H1 (cell line): ENCODE data around the gene MAPKAP1. TPM values are rescaled to one million over a fixed set of nuclear protein-coding genes. Genes with fewer than 3 reads are reported as not detected.

Source experiments
- CTCF ChIA-PET: fragments of 300-600 bp; sonication (Branson Sonifier 250); formaldehyde crosslinking; loops from one replicate; lab custom pipeline; 2021; ENCODE audit not compliant: partially characterized antibody; lab: Charles Lee
- POLR2A ChIA-PET: fragments of 300-600 bp; sonication (Branson Sonifier 250); formaldehyde crosslinking; loops from one replicate; lab custom pipeline; 2021; ENCODE audit warnings: inconsistent platforms; ENCODE audit not compliant: partially characterized antibody; lab: Charles Lee
- DNase-seq, 2 experiments: peaks; one replicate each; pipeline versions ENCODE4 v3.0.0 to v3.0.0-alpha.2; 2010 to 2022; ENCODE audit warnings: low spot score in 2 of 2, low read depth in 1 of 2, mixed read lengths in 1 of 2
- FAIRE-seq: peaks from 2 replicates; lab custom pipeline; 2011; peaks lifted over from hg19 to GRCh38; lab: Jason Lieb, UNC
- H2AFZ ChIP-seq: 2 replicates; pipeline ENCODE4 v1.8.1; 2012; ENCODE audit warnings: low read length, inconsistent platforms
- H2AK5ac ChIP-seq: 2 replicates; pipeline ENCODE4 v1.6.1; 2013; ENCODE audit warnings: low read depth, low read length
- H2BK120ac ChIP-seq: replicated peaks from 2 replicates; pipeline ENCODE3; 2013; ENCODE audit warnings: low read depth, low read length, inconsistent platforms
- H2BK12ac ChIP-seq: 2 replicates; pipeline ENCODE4 v1.6.1; 2013; ENCODE audit warnings: low read depth, low read length
- H2BK15ac ChIP-seq: 2 replicates; pipeline ENCODE4 v1.6.1; 2013; ENCODE audit warnings: low read length
- H2BK20ac ChIP-seq: 2 replicates; pipeline ENCODE4 v1.6.1; 2013; ENCODE audit warnings: low read length
- H2BK5ac ChIP-seq: 2 replicates; pipeline ENCODE4 v1.6.1; 2013; ENCODE audit warnings: low read depth, low read length
- H3K14ac ChIP-seq: 2 replicates; pipeline ENCODE4 v1.6.1; 2013; ENCODE audit warnings: inconsistent platforms; ENCODE audit not compliant: insufficient read length
- H3K18ac ChIP-seq: 2 replicates; pipeline ENCODE4 v1.6.1; 2013; ENCODE audit warnings: low read length; ENCODE audit errors: extremely low read depth
- H3K23ac ChIP-seq: 2 replicates; pipeline ENCODE4 v1.6.1; 2013; ENCODE audit warnings: inconsistent platforms; ENCODE audit not compliant: insufficient read length
- H3K23me2 ChIP-seq: 2 replicates; pipeline ENCODE4 v1.6.1; 2013; ENCODE audit warnings: low read depth, low read length
- H3K27ac ChIP-seq: 2 replicates; pipeline ENCODE4 v1.6.1; 2011; ENCODE audit warnings: low read depth, low read length, inconsistent platforms
- H3K27me3 ChIP-seq, 4 experiments: replicated peaks in 1 of 4; 1 replicate in 1 of 4; 2 replicates in 3 of 4; pipeline versions ENCODE4 v1.6.1 to v1.8.1; 2011 to 2013; ENCODE audit warnings: low read length in 3 of 4, mild to moderate bottlenecking in 3 of 4, inconsistent platforms in 2 of 4, mixed read lengths in 2 of 4, moderate library complexity in 1 of 4; ENCODE audit not compliant: control insufficient read depth in 3 of 4, insufficient read depth in 3 of 4; ENCODE audit errors: extremely low read depth in 1 of 4
- H3K36me3 ChIP-seq, 4 experiments: 2 replicates each; pipeline versions ENCODE4 v1.6.1 to v1.8.1; 2011 to 2013; ENCODE audit warnings: mild to moderate bottlenecking in 4 of 4, low read length in 3 of 4, moderate library complexity in 2 of 4, control low read depth in 1 of 4, inconsistent platforms in 1 of 4; ENCODE audit not compliant: insufficient read depth in 4 of 4, control insufficient read depth in 2 of 4
- H3K4ac ChIP-seq: replicated peaks from 2 replicates; pipeline ENCODE3; 2013; ENCODE audit warnings: low read length, low read depth, mixed read lengths, inconsistent platforms; ENCODE audit not compliant: insufficient read length
- H3K4me1 ChIP-seq, 4 experiments: replicated peaks in 1 of 4; 1 replicate in 1 of 4; 2 replicates in 3 of 4; pipeline versions ENCODE4 v1.6.1 to v1.8.1; 2011 to 2013; ENCODE audit warnings: low read length in 3 of 4, inconsistent platforms in 2 of 4, mixed read lengths in 1 of 4; ENCODE audit not compliant: insufficient read depth in 4 of 4, control insufficient read depth in 3 of 4
- H3K4me2 ChIP-seq, 2 experiments: 2 replicates each; pipeline versions ENCODE4 v1.6.1 to v1.8.1; 2011 to 2013; ENCODE audit warnings: low read depth in 2 of 2, low read length in 2 of 2, control low read depth in 1 of 2, inconsistent platforms in 1 of 2, mild to moderate bottlenecking in 1 of 2; ENCODE audit not compliant: insufficient read depth in 1 of 2
- H3K4me3 ChIP-seq, 4 experiments: fragments of 200-600, 300-600 bp in 1 of 4; sonication (generic), shearing (Covaris generic), sonication (Bioruptor Twin) in 1 of 4; 2 replicates each; pipeline versions ENCODE4 v1.5.1 to v1.8.1; 2011 to 2016; ENCODE audit warnings: low read length in 4 of 4, low read depth in 3 of 4, control low read depth in 2 of 4, inconsistent platforms in 2 of 4, mild to moderate bottlenecking in 2 of 4, mixed read lengths in 1 of 4, moderate library complexity in 1 of 4; ENCODE audit not compliant: insufficient read depth in 2 of 4; ENCODE audit errors: extremely low read depth in 1 of 4
- H3K56ac ChIP-seq: replicated peaks from 2 replicates; pipeline ENCODE3; 2013; ENCODE audit warnings: low read depth, mild to moderate bottlenecking, mixed read lengths, low read length, inconsistent platforms; ENCODE audit not compliant: insufficient read length
- H3K79me1 ChIP-seq: 2 replicates; pipeline ENCODE4 v1.6.1; 2013; ENCODE audit warnings: low read depth, low read length, control low read depth
- H3K79me2 ChIP-seq, 2 experiments: 2 replicates each; pipeline versions ENCODE4 v1.6.1 to v1.8.1; 2012 to 2013; ENCODE audit warnings: low read length in 2 of 2, mild to moderate bottlenecking in 2 of 2, inconsistent platforms in 1 of 2; ENCODE audit not compliant: insufficient read depth in 2 of 2, control insufficient read depth in 1 of 2
- H3K9ac ChIP-seq, 4 experiments: replicated peaks in 1 of 4; 1 replicate in 1 of 4; 2 replicates in 3 of 4; pipeline versions ENCODE4 v1.6.1 to v1.8.1; 2011 to 2013; ENCODE audit warnings: low read depth in 3 of 4, low read length in 3 of 4, control low read depth in 2 of 4, mild to moderate bottlenecking in 2 of 4, moderate library complexity in 2 of 4, inconsistent platforms in 1 of 4; ENCODE audit errors: extremely low read depth in 1 of 4
- H3K9me3 ChIP-seq, 2 experiments: 2 replicates each; pipeline versions ENCODE4 v1.6.1 to v1.8.1; 2012 to 2013; ENCODE audit warnings: mild to moderate bottlenecking in 2 of 2, moderate library complexity in 2 of 2, control low read depth in 1 of 2, inconsistent platforms in 1 of 2, low read depth in 1 of 2, low read length in 1 of 2, mixed read lengths in 1 of 2; ENCODE audit not compliant: insufficient read depth in 2 of 2
- H4K20me1 ChIP-seq, 2 experiments: replicated peaks in 1 of 2; 2 replicates each; pipeline versions ENCODE3 to v1.8.1; 2011 to 2013; ENCODE audit warnings: inconsistent platforms in 2 of 2, low read length in 2 of 2, mild to moderate bottlenecking in 1 of 2; ENCODE audit not compliant: insufficient read depth in 2 of 2, control insufficient read depth in 1 of 2
- H4K5ac ChIP-seq: 2 replicates; pipeline ENCODE4 v1.6.1; 2013; ENCODE audit warnings: low read length, low read depth, mixed read lengths, inconsistent platforms; ENCODE audit not compliant: insufficient read length
- H4K8ac ChIP-seq: 2 replicates; pipeline ENCODE4 v1.8.0; 2013; ENCODE audit warnings: mild to moderate bottlenecking, moderate library complexity, low read length, inconsistent platforms; ENCODE audit not compliant: insufficient read depth; ENCODE audit errors: extremely low read depth
- H4K91ac ChIP-seq: replicated peaks from 2 replicates; pipeline ENCODE3; 2013; ENCODE audit warnings: low read length, mixed read lengths, inconsistent platforms; ENCODE audit not compliant: insufficient read length
- CHD1 ChIP-seq: IDR thresholded peaks from 2 replicates; pipeline ENCODE4 v1.6.1; 2012; ENCODE audit warnings: low read depth, low read length, improper control_type of control experiment
- CREB1 ChIP-seq: IDR thresholded peaks from 2 replicates; pipeline ENCODE4 v1.6.1; 2012; ENCODE audit warnings: inconsistent platforms
- CTCF ChIP-seq, 3 experiments: IDR thresholded peaks; 1 replicate in 2 of 3; 2 replicates in 1 of 3; pipeline versions ENCODE4 v1.5.1 to v1.6.1; 2011; ENCODE audit warnings: low read length in 3 of 3, mild to moderate bottlenecking in 3 of 3, inconsistent platforms in 2 of 3, low read depth in 1 of 3, moderate library complexity in 1 of 3; ENCODE audit not compliant: insufficient read depth in 1 of 3; ENCODE audit errors: control extremely low read depth in 1 of 3
- GTF2F1 ChIP-seq: IDR thresholded peaks from 2 replicates; pipeline ENCODE4 v1.6.1; 2012; ENCODE audit warnings: low read depth, low read length, improper control_type of control experiment, borderline replicate concordance
- KDM1A ChIP-seq: fragments of 200-600, 300-600 bp; sonication (generic); IDR thresholded peaks from 2 replicates; pipeline ENCODE4 v1.7.1; 2016; ENCODE audit warnings: mild to moderate bottlenecking, low read length, borderline replicate concordance
- PHF8 ChIP-seq: fragments of 200-600 bp; sonication (generic); conservative IDR thresholded peaks from 2 replicates; pipeline ENCODE4 v1.7.1; 2012; ENCODE audit warnings: low read depth, mild to moderate bottlenecking, inconsistent platforms, low read length, moderate library complexity
- TCF12 ChIP-seq: IDR thresholded peaks from 2 replicates; pipeline ENCODE4 v1.6.1; 2011; ENCODE audit warnings: low read depth, mild to moderate bottlenecking, low read length
- WGBS, 2 experiments: shearing (Covaris generic) in 1 of 2; methylation state at CpG; one replicate each; pipeline versions ENCODE4 v1.1.6 to v1.1.7; 2013 to 2015; ENCODE audit warnings: low lambda C conversion rate in 2 of 2, mixed read lengths in 2 of 2, inconsistent platforms in 1 of 2, low coverage in 1 of 2, missing lambda C conversion rate in 1 of 2; ENCODE audit not compliant: insufficient replicate concordance in 2 of 2, insufficient coverage in 1 of 2, insufficient read length in 1 of 2; ENCODE audit errors: extremely low coverage in 1 of 2, missing lambda C conversion rate in 1 of 2; 5-methylcytosine and 5-hydroxymethylcytosine counted together
- polyA plus RNA-seq, 7 experiments: library from polyadenylated mRNA; depleted of rRNA in 3 of 7; stranded (reverse) in 5 of 7; unstranded in 2 of 7; fragments of >200 nt in 5 of 7; fragments of 200-250 nt in 2 of 7; gene quantifications; 1 replicate in 5 of 7; 2 replicates in 1 of 7; 4 replicates in 1 of 7; pipeline versions ENCODE4 v1.2.1 to v1.2.3, GENCODE V29; 2011 to 2013; ENCODE audit warnings: missing spikeins in 2 of 7, mixed read lengths in 2 of 7
- total RNA-seq: library from RNA; stranded (reverse); fragmentation: NEBNext Ultra II Directional; extraction: Animal tissue kit (Norgen Biotek cat#: 25700); gene quantifications from 2 replicates; pipeline ENCODE4 v1.2.1, GENCODE V29; 2021

MAPKAP1 gene
- total and polyA plus RNA-seq, 2 of the 8 experiments (the other 6 are each of a cell fraction or from before 2014, with no cell fraction given) = 79.2 to 140 TPM

- no peak overlapping the region for H2AFZ ChIP-seq
Measured at GRCh38 chr9:125407432-125407973, 299.5 kb downstream of the MAPKAP1 start.

More at GRCh38 chr9:125407432-125407973, 299.5 kb downstream of the MAPKAP1 start:
- DNase-seq (no peak), FAIRE-seq (no peak)
- Histone ChIP-seq H3K9ac (peak overlapping the region in 1 of 4 experiments; percentile 5; a peak in 1 of 7 replicates), H3K4me2 (peak overlapping the region; percentile 40 to 86; a peak in 3 of 4 replicates), H2BK20ac (no peak overlapping the region), H4K91ac (peak overlapping the region; percentile 40), H3K36me3 (no peaks in the 10 kb centered on the region), H4K5ac (no peak overlapping the region), H3K4me3 (peak overlapping the region in 3 of 4 experiments; percentile 50 to 69 (median 55); a peak in 6 of 8 replicates), H2BK15ac (no peak overlapping the region), H3K4ac (no peak overlapping the region), H3K79me1 (no peaks in the 10 kb centered on the region), H3K14ac (no peak overlapping the region), H4K20me1 (peaks cover 0 to 8% of the 10 kb centered on the region in 2 experiments), H2BK120ac (no peak overlapping the region), H4K8ac (peak overlapping the region; percentile 86), H3K79me2 (no peaks in the 10 kb centered on the region), H2AK5ac (no peak overlapping the region), H3K9me3 (no peaks in the 10 kb centered on the region), H3K56ac (no peak overlapping the region), H3K27me3 (peaks cover 0 to 13% (median 7%) of the 10 kb centered on the region in 4 experiments; a peak in 5 of 7 replicates), H3K23ac (no peak overlapping the region), H2BK12ac (no peak overlapping the region), H3K23me2 (peaks cover 11% of the 10 kb centered on the region; the same call in 1 of the 2 replicates), H2BK5ac (no peak overlapping the region), H3K4me1 (peaks cover 0 to 2% (median 0%) of the 10 kb centered on the region in 4 experiments; a peak in 2 of 7 replicates), H3K18ac (peak overlapping the region; percentile 60; the same call in 1 of the 2 replicates), H3K27ac (no peak overlapping the region)
- CTCF ChIA-PET = interaction anchor here (0.5 to 3.9 kb wide), 45 partner anchors 8 to 991 kb away, joined by 3 to 14 read pairs (median 4); no protein-coding TSS in a partner anchor
- POLR2A ChIA-PET = interaction anchor here (0.6 to 1.0 kb wide), 3 partner anchors 14 to 251 kb away, joined by 3 to 4 read pairs (median 3); no protein-coding TSS in a partner anchor
- WGBS, 2 experiments = 68% methylated on average over 8 of the region's 17 CpGs; no CpG with 5 or more reads in 1 of the 2 experiments
- TF ChIP-seq CREB1 (no peak), PHF8 (no peak), CHD1 (no peak), CTCF (IDR thresholded peaks at IDR 0.05; ENCODE audit: control extremely low read depth in 1 of 3, insufficient read depth in 1 of 3, low read depth in 1 of 3, low read length in 3 of 3) (no peak), TCF12 (no peak), GTF2F1 (no peak), KDM1A (no peak)
